Measurements from ENCODE around the gene PPARA.
"Not testable (repeated sequence)": the region's sequence is repeated elsewhere in the genome, so short reads cannot be mapped to it uniquely, and the experiment has no call there.

PPARA gene

GRCh38 chr22:46250783-46251125 is 100.4 kb downstream of the PPARA start:
- DNase-seq = no peak

- no peak for DNase-seq
These were observed 100.9 kb downstream of the PPARA start for GRCh38 chr22:46251266-46251665.

GRCh38 chr22:46251816-46252380 is 101.6 kb downstream of the PPARA start:
- DNase-seq = no peak

GRCh38 chr22:46256358-46256958 is 106.1 kb downstream of the PPARA start:
- no peak for DNase-seq

GRCh38 chr22:46259374-46259773 is 109.0 kb downstream of the PPARA start:
- no peak for DNase-seq

- DNase-seq = no peak
These were observed 109.7 kb downstream of the PPARA start for GRCh38 chr22:46260038-46260437.

- DNase-seq = peak; percentile 54
These were observed 112.3 kb downstream of the PPARA start for GRCh38 chr22:46262449-46263215.

GRCh38 chr22:46263216-46263590 is 112.9 kb downstream of the PPARA start, which contains the start of gene PKDREJ:
Gene PKDREJ, minus strand, starts transcription at chr22:46263343. Its CDS starts 21 bp downstream, at chr22:46263322.
- DNase-seq = no peak

GRCh38 chr22:46264520-46264919 is 114.2 kb downstream of the PPARA start:
- DNase-seq = not testable (repeated sequence)

GRCh38 chr22:46265627-46266026 is 115.3 kb downstream of the PPARA start:
- DNase-seq = not testable (repeated sequence)

- DNase-seq = peak; percentile 91
These were observed 117.3 kb downstream of the PPARA start, which contains the start of gene TTC38 for GRCh38 chr22:46267431-46268279. Gene TTC38, plus strand, starts transcription at chr22:46268008. Its CDS starts 32 bp downstream, at chr22:46268040.

- DNase-seq = no peak
These were observed 119.2 kb downstream of the PPARA start for GRCh38 chr22:46269564-46269963.

GRCh38 chr22:46272196-46272595 is 121.9 kb downstream of the PPARA start:
- DNase-seq = no peak

- DNase-seq = no peak
These were observed 122.6 kb downstream of the PPARA start for GRCh38 chr22:46272762-46273431.

GRCh38 chr22:46273432-46274148 is 123.3 kb downstream of the PPARA start:
- no peak for DNase-seq

GRCh38 chr22:46274381-46274780 is 124.1 kb downstream of the PPARA start:
- DNase-seq = no peak

GRCh38 chr22:46275455-46276122 is 125.3 kb downstream of the PPARA start:
- no peak for DNase-seq

- DNase-seq = no peak
These were observed 126.2 kb downstream of the PPARA start for GRCh38 chr22:46276563-46276962.

- no peak for DNase-seq
These were observed 128.6 kb downstream of the PPARA start for GRCh38 chr22:46278656-46279645.

Data from right forelimb (tissue), 1 donor.